VCaP (cell line): ENCODE data around the gene PALD1.

Experiments
- H3K27ac ChIP-seq: fragments of 450-650 bp; 2 replicates; pipeline ENCODE4 v1.5.1; 2017
- CTCF ChIP-seq: fragments of 450-650 bp; conservative IDR thresholded peaks from 2 replicates; pipeline ENCODE4 v1.5.1; 2017; ENCODE audit warnings: mild to moderate bottlenecking, moderate library complexity

The PALD1 gene

GRCh38 chr10:70571636-70572439 is 93.3 kb downstream of the PALD1 start:
- TF ChIP-seq CTCF = no peak
- no peak overlapping the region for H3K27ac ChIP-seq

GRCh38 chr10:70573599-70574506 is 95.3 kb downstream of the PALD1 start:
- H3K27ac ChIP-seq = no peak overlapping the region

GRCh38 chr10:70575486-70575873 is 96.9 kb downstream of the PALD1 start:
- no peak for TF ChIP-seq CTCF
- H3K27ac ChIP-seq = no peak overlapping the region

More at GRCh38 chr10:70573599-70574506, 95.3 kb downstream of the PALD1 start:
- no peak for TF ChIP-seq CTCF

GRCh38 chr10:70575874-70576802 is 97.6 kb downstream of the PALD1 start:
- TF ChIP-seq CTCF = no peak
- no peak overlapping the region for H3K27ac ChIP-seq

- TF ChIP-seq CTCF = no peak
- no peak overlapping the region for H3K27ac ChIP-seq
Observed at GRCh38 chr10:70576803-70577517, 98.4 kb downstream of the PALD1 start.

GRCh38 chr10:70578371-70578947 is 99.9 kb downstream of the PALD1 start:
- TF ChIP-seq CTCF = no peak
- no peak overlapping the region for H3K27ac ChIP-seq
